Measurements from ENCODE around the gene TCF12. TPM values are rescaled to one million over a fixed set of nuclear protein-coding genes. Genes with fewer than 3 reads are reported as not detected.

The TCF12 gene
- total RNA-seq, 1 experiment from 2014 or later: 102 TPM

- H3K4me1 ChIP-seq (ENCODE audit: control insufficient read depth, insufficient read depth, low read length): peaks cover 6% of the 10 kb centered on the region
- DNase-seq (ENCODE audit: low read depth, low spot score): no peak
- H3K4me3 ChIP-seq (ENCODE audit: low read depth in 2 of 2, low read length in 2 of 2): no peak overlapping the region
- TF ChIP-seq TCF7L2 (IDR thresholded peaks at IDR 0.05; ENCODE audit: low read depth, low read length) (no peak), SIN3A (IDR thresholded peaks at IDR 0.05; ENCODE audit: borderline replicate concordance, insufficient read depth, low read depth, low read length) (no peak), POLR2AphosphoS5 (IDR thresholded peaks at IDR 0.05; ENCODE audit: low read depth, low read length) (no peak)
- TF ChIP-seq, protein P1, sequence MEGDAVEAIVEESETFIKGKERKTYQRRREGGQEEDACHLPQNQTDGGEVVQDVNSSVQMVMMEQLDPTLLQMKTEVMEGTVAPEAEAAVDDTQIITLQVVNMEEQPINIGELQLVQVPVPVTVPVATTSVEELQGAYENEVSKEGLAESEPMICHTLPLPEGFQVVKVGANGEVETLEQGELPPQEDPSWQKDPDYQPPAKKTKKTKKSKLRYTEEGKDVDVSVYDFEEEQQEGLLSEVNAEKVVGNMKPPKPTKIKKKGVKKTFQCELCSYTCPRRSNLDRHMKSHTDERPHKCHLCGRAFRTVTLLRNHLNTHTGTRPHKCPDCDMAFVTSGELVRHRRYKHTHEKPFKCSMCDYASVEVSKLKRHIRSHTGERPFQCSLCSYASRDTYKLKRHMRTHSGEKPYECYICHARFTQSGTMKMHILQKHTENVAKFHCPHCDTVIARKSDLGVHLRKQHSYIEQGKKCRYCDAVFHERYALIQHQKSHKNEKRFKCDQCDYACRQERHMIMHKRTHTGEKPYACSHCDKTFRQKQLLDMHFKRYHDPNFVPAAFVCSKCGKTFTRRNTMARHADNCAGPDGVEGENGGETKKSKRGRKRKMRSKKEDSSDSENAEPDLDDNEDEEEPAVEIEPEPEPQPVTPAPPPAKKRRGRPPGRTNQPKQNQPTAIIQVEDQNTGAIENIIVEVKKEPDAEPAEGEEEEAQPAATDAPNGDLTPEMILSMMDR (IDR thresholded peaks at IDR 0.05): no peak
- TF ChIP-seq, protein P2, sequence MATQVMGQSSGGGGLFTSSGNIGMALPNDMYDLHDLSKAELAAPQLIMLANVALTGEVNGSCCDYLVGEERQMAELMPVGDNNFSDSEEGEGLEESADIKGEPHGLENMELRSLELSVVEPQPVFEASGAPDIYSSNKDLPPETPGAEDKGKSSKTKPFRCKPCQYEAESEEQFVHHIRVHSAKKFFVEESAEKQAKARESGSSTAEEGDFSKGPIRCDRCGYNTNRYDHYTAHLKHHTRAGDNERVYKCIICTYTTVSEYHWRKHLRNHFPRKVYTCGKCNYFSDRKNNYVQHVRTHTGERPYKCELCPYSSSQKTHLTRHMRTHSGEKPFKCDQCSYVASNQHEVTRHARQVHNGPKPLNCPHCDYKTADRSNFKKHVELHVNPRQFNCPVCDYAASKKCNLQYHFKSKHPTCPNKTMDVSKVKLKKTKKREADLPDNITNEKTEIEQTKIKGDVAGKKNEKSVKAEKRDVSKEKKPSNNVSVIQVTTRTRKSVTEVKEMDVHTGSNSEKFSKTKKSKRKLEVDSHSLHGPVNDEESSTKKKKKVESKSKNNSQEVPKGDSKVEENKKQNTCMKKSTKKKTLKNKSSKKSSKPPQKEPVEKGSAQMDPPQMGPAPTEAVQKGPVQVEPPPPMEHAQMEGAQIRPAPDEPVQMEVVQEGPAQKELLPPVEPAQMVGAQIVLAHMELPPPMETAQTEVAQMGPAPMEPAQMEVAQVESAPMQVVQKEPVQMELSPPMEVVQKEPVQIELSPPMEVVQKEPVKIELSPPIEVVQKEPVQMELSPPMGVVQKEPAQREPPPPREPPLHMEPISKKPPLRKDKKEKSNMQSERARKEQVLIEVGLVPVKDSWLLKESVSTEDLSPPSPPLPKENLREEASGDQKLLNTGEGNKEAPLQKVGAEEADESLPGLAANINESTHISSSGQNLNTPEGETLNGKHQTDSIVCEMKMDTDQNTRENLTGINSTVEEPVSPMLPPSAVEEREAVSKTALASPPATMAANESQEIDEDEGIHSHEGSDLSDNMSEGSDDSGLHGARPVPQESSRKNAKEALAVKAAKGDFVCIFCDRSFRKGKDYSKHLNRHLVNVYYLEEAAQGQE (IDR thresholded peaks at IDR 0.05; ENCODE audit: insufficient read depth in 1 of 2, low read depth in 2 of 2, low read length in 1 of 2): no peak
- CTCF ChIA-PET: no interaction called here
- POLR2A ChIA-PET: no interaction called here
- no peaks in the 10 kb centered on the region for H3K36me3 ChIP-seq (ENCODE audit: control insufficient read depth, insufficient read depth, low read length)
- no peak for ATAC-seq
- H3K27me3 ChIP-seq (ENCODE audit: control insufficient read depth, insufficient read depth, low read length): no peaks in the 10 kb centered on the region
- intact Hi-C loops (cut with micrococcal nuclease; ENCODE audit: unreplicated experiment): no loop called here
- BruUV-seq (replicated peaks): no TSS peak
- H3K9me3 ChIP-seq (ENCODE audit: control insufficient read depth, insufficient read depth, low read depth, low read length): no peaks in the 10 kb centered on the region
- no peak overlapping the region for H3K27ac ChIP-seq (ENCODE audit: low read length)
- in situ Hi-C loops (cut with HindIII; ENCODE audit: low pct_unique_long_range_greater_than_20kb, low sequenced_read_pairs): no loop called here
Observed at GRCh38 chr15:56892659-56893363, 25.6 kb upstream of the TCF12 start.

GRCh38 chr15:56893364-56893678, 25.1 kb upstream of the TCF12 start:
- Histone ChIP-seq H3K4me1 (ENCODE audit: control insufficient read depth, insufficient read depth, low read length) (peaks cover 1% of the 10 kb centered on the region; the same call in 1 of the 2 replicates), H3K27ac (ENCODE audit: low read length) (no peak overlapping the region), H3K4me3 (ENCODE audit: low read depth in 2 of 2, low read length in 2 of 2) (no peak overlapping the region), H3K36me3 (ENCODE audit: control insufficient read depth, insufficient read depth, low read length) (no peaks in the 10 kb centered on the region), H3K9me3 (ENCODE audit: control insufficient read depth, insufficient read depth, low read depth, low read length) (no peaks in the 10 kb centered on the region), H3K27me3 (ENCODE audit: control insufficient read depth, insufficient read depth, low read length) (no peaks in the 10 kb centered on the region)
- intact Hi-C loops (cut with micrococcal nuclease; ENCODE audit: unreplicated experiment) (no loop called here), in situ Hi-C loops (cut with HindIII; ENCODE audit: low pct_unique_long_range_greater_than_20kb, low sequenced_read_pairs) (no loop called here)
- CTCF ChIA-PET: no interaction called here
- TF ChIP-seq SIN3A (IDR thresholded peaks at IDR 0.05; ENCODE audit: borderline replicate concordance, insufficient read depth, low read depth, low read length): no peak
- TF ChIP-seq POLR2AphosphoS5 (IDR thresholded peaks at IDR 0.05; ENCODE audit: low read depth, low read length): no peak
- TF ChIP-seq, protein P1 (IDR thresholded peaks at IDR 0.05): no peak
- no peak for ATAC-seq
- DNase-seq (ENCODE audit: low read depth, low spot score): no peak
- POLR2A ChIA-PET: no interaction called here
- BruUV-seq (replicated peaks): no TSS peak
